ENCODE measurements around the gene SLAMF9.

- TF ChIP-seq CTCF (IDR thresholded peaks at IDR 0.05; ENCODE audit: insufficient read depth, low read depth, low read length), result no peak
- no peak for TF ChIP-seq EZH2 (IDR thresholded peaks at IDR 0.05; ENCODE audit: insufficient read depth, low read length)
Observed at GRCh38 chr1:159957824-159958268, 3.8 kb upstream of the SLAMF9 start.

Measured in astrocyte (in vitro differentiated cells and primary cell).